HepG2 (cell line): Measurements from ENCODE around the gene AARS2. TPM values are rescaled to one million over a fixed set of nuclear protein-coding genes. Genes with fewer than 3 reads are reported as not detected.

Source experiments
- CENPT ChIP-seq: sonication (generic); formaldehyde crosslinking; IDR thresholded peaks from 2 replicates; pipeline ENCODE4 v1.8.0; 2022; ENCODE audit warnings: low read depth, mild to moderate bottlenecking, moderate library complexity, missing genetic modification reagents
- DDIT3 ChIP-seq: sonication (generic); formaldehyde crosslinking; IDR thresholded peaks from 2 replicates; pipeline ENCODE4 v1.4.0; 2020; ENCODE audit warnings: mild to moderate bottlenecking, missing genetic modification reagents
- EHMT2 ChIP-seq: fragments of 200-600 bp; sonication (generic); IDR thresholded peaks from 2 replicates; pipeline ENCODE4 v1.7.0; 2017; ENCODE audit warnings: antibody characterized with exemption, low read depth, low read length, borderline replicate concordance
- KDM4B ChIP-seq: sonication (generic); formaldehyde crosslinking; IDR thresholded peaks from 2 replicates; pipeline ENCODE4 v1.4.0; 2020; ENCODE audit warnings: missing genetic modification reagents
- NR0B2 ChIP-seq: sonication (generic); formaldehyde crosslinking; IDR thresholded peaks from 2 replicates; pipeline ENCODE4 v1.4.0; 2020; ENCODE audit warnings: mild to moderate bottlenecking, missing genetic modification reagents
- REST ChIP-seq, 2 experiments: IDR thresholded peaks; 2 replicates each; pipeline ENCODE4 v1.6.1; 2011 to 2012; ENCODE audit warnings: low read length in 2 of 2, borderline replicate concordance in 1 of 2, low read depth in 1 of 2, mild to moderate bottlenecking in 1 of 2, moderate library complexity in 1 of 2
- SNRNP70 ChIP-seq: fragments of 200-400 bp; formaldehyde crosslinking; IDR thresholded peaks from 2 replicates; pipeline ENCODE4 v1.6.1; 2017; ENCODE audit warnings: mild to moderate bottlenecking, low read depth, low read length, moderate library complexity
- TOPORS ChIP-seq: sonication (generic); formaldehyde crosslinking; IDR thresholded peaks from 2 replicates; pipeline ENCODE4 v1.8.0; 2023; ENCODE audit warnings: mild to moderate bottlenecking, missing genetic modification reagents
- TRIM22 ChIP-seq: fragments of 450-650 bp; IDR thresholded peaks from 2 replicates; pipeline ENCODE4 v1.6.1; 2017
- ZBTB38 ChIP-seq: sonication (generic); formaldehyde crosslinking; IDR thresholded peaks from 2 replicates; pipeline ENCODE4 v1.5.1; 2020; ENCODE audit warnings: mild to moderate bottlenecking, missing genetic modification reagents
- ZFP36 ChIP-seq: fragments of 150-350 bp; IDR thresholded peaks from 2 replicates; pipeline ENCODE4 v1.6.1; 2018; ENCODE audit warnings: borderline replicate concordance, low read length, low read depth; ENCODE audit not compliant: partially characterized antibody
- ZMAT5 ChIP-seq: sonication (generic); formaldehyde crosslinking; IDR thresholded peaks from 2 replicates; pipeline ENCODE4 v1.5.0; 2020; ENCODE audit warnings: mild to moderate bottlenecking, low read depth, missing genetic modification reagents, borderline replicate concordance
- ZNF143 ChIP-seq: sonication (generic); formaldehyde crosslinking; IDR thresholded peaks from 2 replicates; pipeline ENCODE4 v1.4.0; 2020; ENCODE audit warnings: missing genetic modification reagents
- ZNF18 ChIP-seq: sonication (generic); formaldehyde crosslinking; IDR thresholded peaks from 2 replicates; pipeline ENCODE4 v1.8.0; 2022; ENCODE audit warnings: mild to moderate bottlenecking, missing genetic modification reagents; ENCODE audit not compliant: insufficient replicate concordance
- ZNF263 ChIP-seq: sonication (generic); formaldehyde crosslinking; IDR thresholded peaks from 2 replicates; pipeline ENCODE4 v1.4.0; 2020; ENCODE audit warnings: missing genetic modification reagents
- ZNF331 ChIP-seq: sonication (generic); formaldehyde crosslinking; IDR thresholded peaks from 2 replicates; pipeline ENCODE4 v1.4.0; 2020; ENCODE audit warnings: missing genetic modification reagents
- ZNF496 ChIP-seq: sonication (generic); formaldehyde crosslinking; IDR thresholded peaks from 2 replicates; pipeline ENCODE4 v1.8.1; 2023; ENCODE audit warnings: mild to moderate bottlenecking, moderate library complexity, missing genetic modification reagents; ENCODE audit not compliant: insufficient replicate concordance
- ZNF558 ChIP-seq: sonication (generic); formaldehyde crosslinking; IDR thresholded peaks from 2 replicates; pipeline ENCODE4 v1.9.0; 2022; ENCODE audit warnings: mild to moderate bottlenecking, missing genetic modification reagents, borderline replicate concordance
- ZNF747 ChIP-seq: sonication (generic); formaldehyde crosslinking; IDR thresholded peaks from 2 replicates; pipeline ENCODE4 v1.8.1; 2023; ENCODE audit warnings: missing genetic modification reagents, mild to moderate bottlenecking, borderline replicate concordance
- ZNF841 ChIP-seq: sonication (generic); formaldehyde crosslinking; IDR thresholded peaks from 2 replicates; pipeline ENCODE4 v1.8.1; 2023; ENCODE audit warnings: missing genetic modification reagents, borderline replicate concordance
- polyA plus RNA-seq, 8 experiments: library from polyadenylated mRNA; depleted of rRNA in 3 of 8; stranded (reverse) in 7 of 8; unstranded in 1 of 8; fragments of >200 nt; fragmentation: Illumina TruSeq in 4 of 8; extraction: Trizol in 4 of 8; gene quantifications; 2 replicates each; pipeline versions ENCODE4 v1.2.1 to v1.2.3, GENCODE V29; 2011 to 2016; ENCODE audit warnings: low read depth in 4 of 8, missing spikeins in 1 of 8, mixed read lengths in 1 of 8; ENCODE audit not compliant: insufficient read depth in 1 of 8
- total RNA-seq, 5 experiments: library from RNA; depleted of rRNA; stranded (reverse); fragments of >200 nt; fragmentation: Illumina TruSeq; extraction: Trizol; gene quantifications; 2 replicates each; pipeline ENCODE4 v1.2.3, GENCODE V29; 2016; ENCODE audit warnings: low read depth in 1 of 5

The AARS2 gene
- total and polyA plus RNA-seq, 2 of the 13 experiments (the other 11 are each of a cell fraction or from before 2014, with no cell fraction given) = 7.5 to 24.1 TPM

GRCh38 chr6:44312901-44313788, at the start of gene AARS2 (continued):
- TF ChIP-seq ZFP36 = no peak
- peak in 1 of 2 experiments; percentile 72; a peak in 1 of 4 replicates for TF ChIP-seq REST (IDR thresholded peaks at IDR 0.05; ENCODE audit: borderline replicate concordance in 1 of 2, low read depth in 1 of 2, low read length in 2 of 2)
- no peak; the same call in none of the 2 replicates for TF ChIP-seq NR0B2
- TF ChIP-seq CENPT (CRISPR knock-in tag) = no peak
- TF ChIP-seq ZBTB38 (CRISPR knock-in tag) = peak; percentile 91; the same call in 1 of the 2 replicates
- TF ChIP-seq ZNF263 (CRISPR knock-in tag) = peak; percentile 54
- TF ChIP-seq DDIT3 (CRISPR knock-in tag) = no peak
- no peak for TF ChIP-seq ZMAT5 (CRISPR knock-in tag)
- peak; percentile 85; the same call in 1 of the 2 replicates for TF ChIP-seq ZNF747 (CRISPR knock-in tag)
- TF ChIP-seq KDM4B (CRISPR knock-in tag) = peak; percentile 99
- TF ChIP-seq ZNF18 (CRISPR knock-in tag) = peak; percentile 72
- peak; percentile 78; the same call in 1 of the 2 replicates for TF ChIP-seq ZNF841
- TF ChIP-seq SNRNP70 = no peak
- peak; percentile 98 for TF ChIP-seq ZNF331 (CRISPR knock-in tag)
- no peak for TF ChIP-seq ZNF496 (CRISPR knock-in tag)
- no peak for TF ChIP-seq TRIM22
- TF ChIP-seq ZNF558 (CRISPR knock-in tag) = no peak
- TF ChIP-seq TOPORS = peak; percentile 82; the same call in 1 of the 2 replicates
- 0 out of 2 replicates have a peak, but pooled peaks have one; percentile 66 for TF ChIP-seq EHMT2
- peak; percentile 71 for TF ChIP-seq ZNF143
